Cerebellar nuclear complex (tissue), 1 donor: ENCODE results near the gene ADAMTS8.
A peak's percentile ranks its signal among the peaks of the same experiment; 100 is the strongest.
"Not testable (repeated sequence)": the region's sequence is repeated elsewhere in the genome, so short reads cannot be mapped to it uniquely, and the experiment has no call there.

Experiments used
- DNase-seq, 2 experiments: peaks; one replicate each; lab custom pipeline; 2025; lab: John Stamatoyannopoulos, UW

ADAMTS8 gene

DNA sequence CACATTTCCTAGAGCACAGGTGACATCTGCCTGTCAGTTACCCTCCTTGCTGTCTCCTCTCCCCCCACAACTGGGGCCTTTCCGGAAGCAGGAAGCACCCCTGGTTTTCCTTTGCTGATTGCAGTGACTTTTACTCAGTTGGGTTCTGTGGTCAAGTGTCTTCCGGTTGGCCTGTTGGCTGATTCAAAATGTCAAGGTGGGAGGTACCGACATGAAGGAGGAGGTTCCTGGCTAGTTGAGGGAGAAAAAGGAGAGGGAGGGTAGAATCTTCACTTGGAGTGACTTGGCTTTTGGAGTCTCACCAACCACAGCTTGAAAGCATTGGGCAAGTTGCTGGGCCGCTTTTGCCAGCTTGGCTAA lies 10.7 kb upstream of the ADAMTS8 start:
- DNase-seq = no peak

DNA sequence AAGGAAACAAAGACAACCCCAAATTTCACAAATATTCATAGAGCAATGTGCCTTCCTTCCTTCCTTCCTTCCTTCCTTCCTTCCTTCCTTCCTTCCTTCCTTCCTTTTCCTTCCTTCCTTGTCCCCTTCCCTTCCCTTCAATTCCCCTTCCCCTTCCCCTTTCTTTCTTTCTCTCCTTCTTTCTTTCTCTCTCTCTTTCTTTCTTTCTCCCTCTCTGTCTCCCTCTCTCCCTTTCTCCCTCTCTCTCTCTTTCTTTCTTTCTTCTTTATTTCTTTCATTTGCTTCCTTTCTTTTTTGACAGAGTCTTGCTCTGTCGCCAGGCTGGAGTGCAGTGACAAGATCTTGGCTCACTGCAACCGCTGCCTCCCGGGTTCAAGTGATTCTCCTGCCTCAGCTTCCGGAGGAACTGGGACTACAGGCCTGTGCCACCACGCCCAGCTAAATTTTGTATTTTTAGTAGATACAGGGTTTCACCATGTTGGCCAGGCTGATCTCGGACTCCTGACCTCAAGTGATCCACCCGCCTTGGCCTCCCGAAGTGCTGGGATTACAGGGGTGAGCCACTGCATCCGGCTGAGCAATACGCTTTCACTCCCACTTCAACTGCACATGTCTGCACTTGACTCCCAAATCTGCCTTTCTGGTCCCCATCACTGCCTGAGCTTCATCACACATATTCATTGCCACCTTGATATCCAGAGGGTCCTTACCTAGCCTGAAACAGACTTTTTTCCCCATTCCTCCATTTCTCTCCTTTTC lies 10.2 kb upstream of the ADAMTS8 start:
- DNase-seq = not testable (repeated sequence)

DNA sequence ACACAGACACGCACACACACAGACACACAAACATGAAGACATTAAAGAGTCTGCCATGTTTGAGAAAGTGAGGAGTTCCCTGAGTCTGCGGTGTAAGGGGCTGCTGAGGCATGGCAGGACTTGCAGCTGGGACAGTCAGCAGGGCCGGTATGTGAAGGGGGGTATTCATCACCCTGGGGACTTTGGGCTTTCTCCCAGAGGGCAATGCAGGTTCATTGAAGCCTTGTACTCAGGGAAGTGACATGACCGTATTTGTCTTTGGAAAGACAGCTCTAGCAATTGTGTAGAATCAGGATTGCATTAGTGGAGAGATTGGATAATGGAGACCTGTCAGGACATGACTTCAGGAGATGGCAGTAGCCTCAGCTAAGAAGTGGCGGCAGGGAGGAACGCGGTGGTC lies 9.4 kb upstream of the ADAMTS8 start:
- no peak for DNase-seq

DNA sequence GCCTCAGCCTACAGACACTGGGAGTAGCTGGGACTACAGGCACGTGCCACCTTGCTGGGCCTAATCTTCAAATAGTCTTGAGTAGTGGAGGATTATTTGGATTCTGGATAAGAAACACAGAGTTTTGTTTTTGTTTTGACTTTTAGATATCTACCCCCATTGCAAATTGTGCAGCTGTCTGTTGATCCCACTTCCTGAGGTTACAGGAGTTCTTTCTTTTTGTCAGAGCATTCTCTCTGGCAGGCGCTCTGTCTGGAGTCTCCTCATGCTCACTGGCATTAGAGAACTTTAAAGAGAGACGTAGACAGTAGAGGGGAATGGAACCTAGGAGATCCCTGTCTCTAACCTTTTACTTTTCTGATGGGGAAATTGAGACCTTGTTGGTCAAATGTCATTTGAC lies 7.8 kb upstream of the ADAMTS8 start:
- DNase-seq = no peak

DNA sequence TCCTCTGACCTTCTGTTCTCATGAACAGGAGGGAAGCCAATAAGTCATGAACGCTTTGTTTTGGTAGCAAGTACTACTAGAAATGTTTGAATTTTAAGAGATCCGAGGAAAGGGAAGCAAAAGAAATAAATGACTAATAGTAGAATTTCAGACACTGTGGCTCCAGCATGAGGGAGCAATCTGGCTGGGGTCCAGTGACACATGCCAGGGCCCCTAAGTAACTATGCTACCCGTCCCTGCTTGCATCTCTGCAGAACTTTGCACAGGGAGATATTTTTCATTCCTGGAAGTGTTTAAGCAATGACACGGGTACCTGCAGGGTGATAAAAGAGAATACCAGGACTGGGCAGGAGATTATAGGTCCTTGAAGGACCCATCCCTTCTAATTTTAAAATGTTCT lies 7.3 kb upstream of the ADAMTS8 start:
- DNase-seq = no peak

DNA sequence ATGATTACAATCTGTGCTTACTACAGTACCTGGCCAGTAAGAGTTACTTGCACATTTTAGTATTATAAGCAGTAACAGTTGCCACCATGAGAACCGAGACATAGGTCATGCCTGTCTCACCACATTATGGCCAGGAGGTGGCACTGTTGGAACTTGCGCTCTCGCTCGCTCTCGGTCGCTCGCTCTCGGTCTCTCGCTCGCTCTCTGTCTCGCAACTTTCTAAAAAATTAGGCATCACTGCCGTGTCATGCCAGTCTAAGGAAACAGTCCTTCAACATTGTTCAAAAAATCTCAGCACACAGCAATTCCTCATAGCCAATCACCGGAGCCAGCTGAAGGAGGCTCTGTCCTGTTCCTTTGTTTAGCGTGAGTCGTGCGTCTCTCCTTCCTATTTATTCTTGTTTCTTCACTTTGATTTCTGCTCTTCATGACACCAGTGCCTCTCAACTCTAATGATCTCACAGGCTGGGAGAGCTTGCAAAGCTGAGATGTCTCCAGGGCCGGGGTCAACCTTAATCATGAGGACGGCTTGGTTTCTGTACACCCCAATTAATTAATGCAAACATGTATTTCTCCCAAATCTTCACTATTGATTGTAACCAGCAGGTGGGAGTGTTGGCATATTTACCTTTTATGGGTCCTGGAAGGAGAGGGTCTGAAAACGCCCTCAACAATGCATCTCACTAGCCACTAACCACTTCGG lies 6.3 kb upstream of the ADAMTS8 start:
- DNase-seq = peak in 1 of 2 experiments; percentile 27

DNA sequence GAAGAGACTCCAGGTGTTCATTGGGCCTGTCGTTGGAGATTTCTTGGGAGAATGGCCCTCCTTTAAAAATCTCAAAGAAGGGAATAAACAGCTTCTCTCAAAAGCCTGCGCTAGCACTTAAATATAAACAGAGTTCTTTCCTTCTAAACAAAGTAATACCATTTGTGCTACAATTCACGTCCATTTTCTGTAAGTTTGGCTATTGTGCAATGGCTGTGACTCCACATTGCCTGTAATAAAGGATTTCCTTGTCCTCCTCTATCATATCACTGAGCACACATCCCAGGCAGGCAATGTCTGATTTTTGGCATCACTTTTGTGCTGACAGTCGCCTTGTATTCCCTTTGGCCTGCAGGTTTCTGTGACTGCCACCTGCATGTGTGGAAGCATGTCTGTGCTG lies 4.9 kb upstream of the ADAMTS8 start:
- DNase-seq = no peak

DNA sequence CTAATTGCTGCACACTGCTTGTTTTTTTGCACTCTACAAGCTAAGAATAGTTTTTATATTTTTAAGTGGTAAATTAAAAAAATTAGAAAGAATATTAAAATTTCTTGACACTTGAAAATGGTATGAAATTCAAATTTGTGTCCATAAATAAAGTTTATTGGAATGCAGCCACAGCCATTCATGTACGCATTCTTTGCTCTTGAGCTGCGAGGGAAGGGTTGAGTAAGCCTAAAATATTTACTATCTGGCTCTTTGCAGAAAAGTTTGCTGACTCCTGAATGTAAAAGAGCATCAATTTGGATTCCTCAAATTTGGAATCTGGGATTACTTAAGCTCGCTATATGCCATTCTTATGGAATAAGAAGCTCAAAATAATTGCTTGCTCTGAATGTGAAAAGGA lies 3.4 kb upstream of the ADAMTS8 start:
- DNase-seq = no peak

DNA sequence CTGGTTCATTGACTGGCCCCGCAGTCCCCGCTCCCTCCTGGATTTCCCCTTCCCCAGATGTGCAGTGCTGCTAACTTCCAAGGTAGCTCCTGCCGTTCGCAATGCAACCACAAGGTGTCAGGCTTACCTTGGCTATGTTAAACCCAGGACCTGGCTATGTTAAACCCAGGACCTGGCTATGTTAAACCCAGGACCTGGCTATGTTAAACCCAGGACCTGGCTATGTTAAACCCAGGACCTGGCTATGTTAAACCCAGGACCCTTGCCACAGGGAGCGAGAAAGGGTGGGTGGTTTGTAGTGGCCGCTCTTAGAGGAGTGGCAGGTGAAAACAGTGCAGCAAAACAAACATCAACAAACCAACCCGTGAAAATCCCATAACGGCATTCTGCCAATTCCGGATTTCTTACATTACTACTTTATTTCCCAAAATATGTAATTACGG lies 2.9 kb upstream of the ADAMTS8 start:
- no peak for DNase-seq

DNA sequence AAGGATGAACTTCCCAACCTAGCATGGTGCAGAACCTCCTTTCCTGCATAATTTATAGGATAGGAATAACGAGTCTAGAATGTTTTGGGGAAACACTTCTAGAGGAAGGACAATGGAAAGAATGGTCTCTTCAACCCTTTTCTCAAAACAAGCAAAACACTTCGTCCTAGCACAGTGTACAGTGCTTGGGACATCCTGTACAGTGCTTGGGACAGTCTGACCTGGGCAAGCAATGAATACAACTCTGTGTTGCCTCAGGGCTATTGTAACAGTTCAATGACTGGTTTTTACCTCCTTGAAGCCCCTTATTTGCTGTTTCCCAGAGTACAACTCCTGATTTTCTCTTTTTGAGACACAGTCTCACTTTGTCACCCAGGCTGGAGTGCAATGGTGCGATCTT lies 1.6 kb upstream of the ADAMTS8 start:
- no peak for DNase-seq

DNA sequence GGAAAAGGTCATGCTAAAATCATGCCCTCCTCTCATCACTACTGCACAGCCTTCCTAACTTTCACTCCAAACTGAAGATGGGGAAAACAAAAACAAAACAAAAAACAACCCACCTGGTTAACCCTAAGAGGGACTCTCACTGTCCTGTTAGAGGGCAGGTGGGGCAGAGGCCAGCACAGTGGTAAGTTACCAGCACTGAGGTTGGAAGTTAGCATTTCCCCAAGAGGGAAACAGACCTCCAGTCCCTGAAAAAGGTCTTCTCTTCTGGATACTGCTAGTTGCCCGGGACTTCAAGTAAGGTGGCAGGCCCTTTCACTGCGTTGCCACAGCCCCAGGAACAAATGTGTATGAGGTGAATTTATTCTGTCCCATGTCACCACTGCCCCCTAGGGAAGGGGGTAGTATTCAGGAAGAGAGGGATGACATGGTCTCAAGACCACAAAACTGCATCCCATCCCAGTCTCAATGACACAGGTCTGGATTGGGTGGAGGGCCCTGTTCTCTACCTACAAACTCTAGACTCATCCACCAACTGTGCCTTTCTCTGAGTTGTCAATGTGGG lies 792 bp upstream of the ADAMTS8 start:
- DNase-seq = no peak

DNA sequence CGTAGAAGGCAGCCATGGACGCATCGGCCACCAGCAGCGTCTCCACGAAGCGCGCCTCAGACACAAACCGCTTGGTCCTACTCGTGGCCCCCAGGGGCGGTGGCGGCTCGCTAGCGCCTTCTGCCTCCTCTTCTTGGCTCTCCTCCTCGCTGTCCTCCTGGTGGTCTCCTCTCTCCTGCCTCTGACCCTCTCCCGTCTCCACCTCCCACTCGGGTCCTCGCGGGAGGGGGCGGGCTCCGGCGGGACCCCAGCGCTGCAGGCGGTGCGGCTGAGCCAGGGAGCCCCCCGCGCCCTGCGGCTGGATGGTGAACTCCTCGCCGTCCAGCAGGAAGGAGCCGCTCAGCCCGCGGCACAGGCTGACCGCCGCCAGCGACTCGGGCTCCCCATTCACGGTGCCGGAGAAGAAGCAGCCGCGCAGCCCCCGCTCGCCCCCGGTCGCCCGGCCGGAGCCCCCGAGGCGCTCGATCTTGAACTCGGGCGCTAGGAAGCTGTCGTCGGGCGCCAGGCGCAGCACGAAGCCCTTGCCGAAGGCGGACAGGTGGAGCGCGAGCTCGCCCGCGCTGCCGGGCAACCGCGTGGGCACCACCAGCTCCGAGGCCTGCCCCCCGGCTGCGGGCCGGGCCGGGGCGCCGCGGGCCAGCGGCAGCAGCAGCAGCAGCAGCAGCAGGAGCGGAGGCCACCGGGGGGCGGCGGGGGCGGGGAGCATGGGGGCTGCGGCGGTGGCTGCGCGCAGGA lies 661 bp downstream of the ADAMTS8 start:
- DNase-seq = no peak

DNA sequence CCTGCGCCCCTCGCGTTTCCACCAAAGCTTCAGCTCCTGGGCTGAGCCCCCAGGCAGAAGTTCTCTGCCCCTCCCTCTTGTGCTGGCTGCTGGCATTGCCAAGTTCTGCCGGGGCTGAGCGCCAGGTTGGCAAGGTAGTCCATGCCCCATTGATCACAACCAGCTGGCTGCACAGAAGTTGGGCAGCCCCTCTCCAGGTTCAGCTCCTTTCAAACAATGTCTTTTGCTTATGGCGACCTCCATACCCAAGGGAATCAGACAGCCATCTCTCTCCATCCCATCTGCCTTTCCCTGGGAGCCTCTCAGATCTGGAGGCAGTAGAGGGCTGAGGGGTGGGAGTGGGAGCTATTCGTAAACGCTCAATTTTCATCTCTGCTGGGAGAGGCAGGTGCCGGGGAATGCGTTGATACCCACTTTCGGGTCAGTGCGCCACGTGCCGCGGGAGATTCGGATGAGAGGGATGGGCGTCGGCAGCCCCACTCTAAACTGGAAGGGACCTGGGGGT lies 1.5 kb downstream of the ADAMTS8 start:
- DNase-seq = no peak

DNA sequence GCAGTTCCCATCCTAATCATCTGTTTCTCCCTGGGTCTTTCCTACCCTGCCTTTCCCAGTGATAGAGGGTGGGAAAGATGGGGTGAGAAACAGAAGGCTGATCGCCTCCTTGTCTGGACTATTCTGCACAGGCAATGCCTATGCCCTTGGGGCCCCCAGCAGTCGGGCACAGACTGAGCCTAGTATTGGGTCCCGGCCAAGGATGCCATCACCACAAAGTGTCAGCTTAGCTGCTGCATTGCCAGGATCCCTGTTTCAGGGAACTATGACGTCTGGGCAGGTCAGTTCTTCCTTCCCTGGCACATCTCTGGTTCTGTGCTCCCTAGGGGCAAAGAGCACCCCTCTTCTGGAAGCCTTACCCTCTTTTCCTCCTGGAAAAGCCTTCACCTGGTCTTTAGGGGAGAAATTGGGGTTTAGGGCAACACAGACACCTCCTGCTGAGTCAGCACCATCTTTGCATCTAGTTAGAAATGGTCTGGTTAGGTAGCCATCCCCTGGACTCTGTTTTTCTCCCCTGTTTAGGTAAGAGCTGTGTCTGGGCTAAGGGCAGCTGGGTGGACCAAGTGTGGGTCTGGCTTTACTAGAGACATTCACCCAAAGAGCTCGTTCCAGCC lies 2.1 kb downstream of the ADAMTS8 start:
- DNase-seq = no peak

DNA sequence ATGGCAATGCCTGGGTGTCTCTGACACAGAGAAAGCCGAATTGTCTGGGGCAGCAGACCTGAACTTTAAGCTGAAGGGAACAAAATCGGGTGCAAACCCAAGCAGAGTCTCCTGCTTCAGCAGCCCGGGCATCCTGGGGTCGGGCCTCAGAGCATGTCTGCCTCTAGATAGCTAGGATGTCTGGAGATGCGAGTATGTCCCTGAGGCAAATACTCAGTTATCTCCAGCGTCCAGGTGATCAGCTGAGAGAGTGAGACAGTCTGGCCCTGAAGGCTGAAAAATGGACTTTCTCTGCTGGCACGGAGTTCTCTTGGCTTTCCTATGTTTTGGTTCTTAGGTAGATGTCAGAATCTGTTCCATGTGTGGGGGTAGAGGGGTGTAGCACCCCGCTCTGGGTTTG lies 3.3 kb downstream of the ADAMTS8 start:
- DNase-seq = no peak

DNA sequence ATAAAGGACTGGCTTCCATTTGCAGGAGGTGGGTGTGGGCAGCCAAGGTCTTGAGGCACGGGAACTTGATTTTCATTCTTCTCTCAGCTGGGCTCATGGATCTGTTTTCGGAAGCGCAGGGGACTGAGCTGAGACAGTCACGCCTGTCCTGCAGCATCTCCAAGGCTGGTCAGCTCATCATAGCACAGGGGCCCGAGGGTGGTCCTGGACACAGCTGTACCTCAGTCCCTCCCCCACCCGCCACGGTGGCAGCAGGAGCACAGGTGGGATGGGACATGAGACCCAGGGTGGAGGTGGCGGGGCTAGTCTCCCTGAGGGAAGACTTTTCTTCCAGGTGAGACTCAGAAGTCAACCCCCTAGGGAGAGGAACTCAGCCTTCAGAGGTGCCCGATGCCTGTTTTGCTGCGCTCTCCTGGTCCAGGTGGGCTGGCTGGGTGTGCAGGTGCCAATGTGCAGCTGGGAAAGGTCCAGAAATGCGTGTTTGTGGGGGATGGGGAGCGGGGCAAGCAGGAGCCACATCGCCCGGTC lies 3.7 kb downstream of the ADAMTS8 start:
- DNase-seq = no peak

DNA sequence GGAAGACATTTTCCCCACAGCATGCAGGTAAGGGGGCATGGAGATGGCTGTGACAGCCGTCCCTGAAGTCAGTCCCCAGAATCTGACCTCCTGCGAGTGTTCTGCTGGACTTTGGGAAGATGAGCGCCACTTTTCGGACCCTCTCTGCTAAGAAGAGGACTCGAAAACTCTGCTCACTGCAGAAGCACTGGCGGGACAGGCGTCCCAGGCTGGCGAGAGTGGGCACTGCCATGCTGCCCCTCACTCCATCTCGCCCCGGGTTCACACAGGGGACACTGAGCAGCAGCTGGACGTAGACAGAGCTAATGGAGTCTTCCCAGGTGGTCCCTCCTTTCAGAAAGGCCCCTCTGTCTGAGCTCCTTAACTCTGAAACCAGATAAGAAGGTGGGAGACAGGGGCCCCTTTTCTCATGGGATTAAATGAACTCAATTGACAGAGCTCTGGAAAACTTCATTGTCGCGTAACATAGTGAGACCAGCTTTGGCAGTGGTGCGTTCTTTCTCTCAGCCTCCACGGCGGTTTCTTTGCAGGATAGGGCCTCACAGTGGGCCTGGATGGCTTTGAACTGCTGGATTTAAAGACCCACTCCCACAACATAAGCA lies 4.8 kb downstream of the ADAMTS8 start:
- no peak for DNase-seq

DNA sequence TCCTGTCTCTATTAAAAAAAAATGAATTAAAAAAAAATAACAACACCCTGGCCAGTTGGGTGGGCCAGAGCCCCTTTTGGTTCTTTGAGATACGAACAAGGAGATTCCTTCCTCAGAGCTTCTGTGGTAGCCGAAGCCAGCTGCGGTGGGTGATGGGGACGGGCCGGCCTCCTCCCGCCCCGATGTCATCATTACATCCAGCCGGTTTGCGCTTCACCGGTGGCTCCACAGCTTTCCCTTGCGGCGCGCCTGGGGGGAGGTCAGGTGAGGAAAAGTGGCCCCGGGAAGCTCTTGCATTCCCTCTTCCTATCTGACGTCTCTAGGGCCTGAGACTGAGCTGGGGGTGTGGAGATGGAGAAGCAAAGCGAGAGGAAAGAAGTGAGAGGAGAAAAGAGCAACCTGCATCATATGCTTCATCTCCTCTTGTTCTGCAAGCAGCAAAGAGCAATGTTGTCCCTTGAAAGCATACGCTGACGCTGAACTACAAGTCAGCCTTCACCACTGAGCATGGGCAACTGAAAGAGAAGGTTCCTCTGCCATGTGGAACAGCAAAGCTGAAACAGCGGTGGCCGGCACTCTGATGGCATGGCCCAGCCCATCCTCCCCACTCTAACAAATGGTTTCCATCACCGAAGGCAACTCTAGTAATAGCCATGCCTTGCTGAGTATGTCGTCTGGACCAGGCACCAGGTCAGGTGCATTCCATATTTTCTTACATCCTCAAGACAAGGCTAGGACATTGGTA lies 6.0 kb downstream of the ADAMTS8 start:
- DNase-seq = no peak

DNA sequence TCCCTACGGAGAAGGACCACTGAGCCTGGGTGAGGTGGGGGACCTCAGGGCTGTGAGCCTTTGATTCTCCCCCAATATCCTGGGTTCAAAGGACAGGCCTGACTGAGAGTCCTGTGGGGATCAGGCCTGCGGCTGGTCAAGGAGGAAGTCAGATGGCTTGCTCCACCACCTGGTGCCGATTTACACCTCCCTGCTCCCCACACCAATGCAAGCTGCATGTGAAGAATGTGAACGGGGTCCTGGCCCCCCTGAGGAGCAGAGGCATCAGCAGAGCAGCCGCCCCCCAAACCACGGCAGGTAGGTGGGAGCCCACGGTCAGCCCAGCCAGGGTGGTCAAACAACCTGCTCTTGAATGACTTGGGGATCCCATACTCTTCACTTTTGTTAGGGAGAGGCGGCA lies 6.7 kb downstream of the ADAMTS8 start:
- no peak for DNase-seq

DNA sequence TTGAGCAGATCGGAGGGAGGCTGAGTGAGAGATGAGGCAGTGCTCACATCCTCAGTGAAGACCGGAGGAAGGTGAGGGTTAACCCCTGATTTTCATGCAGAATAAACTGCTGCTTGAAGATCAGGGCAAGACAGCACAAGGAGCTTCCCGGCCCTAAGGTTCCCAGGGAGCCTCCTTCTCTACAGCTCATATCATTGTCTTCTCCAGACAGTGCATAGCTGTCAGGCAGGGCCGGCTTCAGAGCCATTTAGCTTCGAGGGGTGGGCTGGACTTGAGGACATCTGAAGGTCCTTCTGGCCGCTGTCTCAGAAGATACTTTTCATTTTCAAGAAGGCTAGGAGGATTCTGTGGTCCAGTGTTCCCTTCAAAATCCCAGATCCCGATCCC lies 7.2 kb downstream of the ADAMTS8 start:
- no peak for DNase-seq
